Erythroblast (primary cell): ENCODE results near the gene FARP2.

Source experiments
- GATA1 ChIP-seq: IDR thresholded peaks from 2 replicates; pipeline ENCODE4 v1.6.1; 2011; ENCODE audit warnings: low read depth, mild to moderate bottlenecking, control low read depth, low read length, moderate library complexity
- POLR2A ChIP-seq: IDR thresholded peaks from 2 replicates; pipeline ENCODE4 v1.6.1; 2011; ENCODE audit warnings: mild to moderate bottlenecking, low read length

DNA sequence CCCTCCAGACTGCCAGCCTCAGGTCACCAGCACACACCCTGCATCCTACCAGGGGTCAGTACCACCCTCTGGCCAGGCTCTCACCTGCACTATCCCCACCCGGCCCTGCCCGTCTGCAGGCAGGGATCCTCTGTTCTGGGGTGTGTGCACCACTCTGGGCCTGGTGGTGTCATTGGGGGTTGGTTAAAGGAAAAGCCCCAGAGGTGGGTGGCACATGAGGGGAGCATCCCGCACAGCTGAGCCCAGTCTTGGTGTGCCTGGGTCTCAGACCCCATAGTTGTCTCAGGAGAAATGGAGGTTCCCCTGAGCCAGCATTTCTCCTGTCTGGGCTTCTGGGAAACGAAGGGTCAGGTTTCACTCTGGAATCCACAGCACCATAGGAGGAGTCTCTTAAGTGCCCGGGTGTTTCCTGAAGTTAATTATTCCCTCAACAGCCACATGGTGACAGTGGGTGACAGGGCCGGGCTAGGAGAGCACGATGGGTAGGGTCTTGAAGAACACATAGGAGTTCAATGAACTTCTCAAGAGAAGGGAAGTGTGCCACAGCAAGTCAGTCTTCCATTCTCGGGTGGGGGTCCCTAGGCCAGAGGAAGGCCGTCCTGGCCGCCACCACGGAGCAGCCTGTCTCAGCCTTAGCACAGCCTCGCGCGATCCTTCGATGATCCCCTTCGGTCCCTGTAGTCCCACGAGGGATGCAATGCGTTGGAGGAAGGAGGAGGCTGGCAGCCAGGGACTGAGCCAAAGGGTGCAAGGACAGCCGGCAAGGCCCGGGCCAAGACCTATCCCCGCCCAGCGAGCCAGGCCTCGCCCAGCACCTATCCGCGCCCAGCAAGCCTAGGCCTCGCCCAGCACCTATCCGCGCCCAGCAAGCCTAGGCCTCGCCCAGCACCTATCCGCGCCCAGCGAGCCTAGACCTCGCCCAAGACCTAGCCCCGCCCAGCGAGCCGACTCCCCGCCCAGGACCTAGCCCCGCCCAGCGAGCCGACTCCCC is 1.1 kb upstream of the FARP2 start:
- no peak for TF ChIP-seq POLR2A
- TF ChIP-seq GATA1 = no peak
